ENCODE measurements around the gene EFCAB5. TPM values are rescaled to one million over a fixed set of nuclear protein-coding genes. Genes with fewer than 3 reads are reported as not detected.

EFCAB5 gene
- total RNA-seq, 6 experiments from 2014 or later: 0.27 to 0.94 (median 0.64) TPM

DNA sequence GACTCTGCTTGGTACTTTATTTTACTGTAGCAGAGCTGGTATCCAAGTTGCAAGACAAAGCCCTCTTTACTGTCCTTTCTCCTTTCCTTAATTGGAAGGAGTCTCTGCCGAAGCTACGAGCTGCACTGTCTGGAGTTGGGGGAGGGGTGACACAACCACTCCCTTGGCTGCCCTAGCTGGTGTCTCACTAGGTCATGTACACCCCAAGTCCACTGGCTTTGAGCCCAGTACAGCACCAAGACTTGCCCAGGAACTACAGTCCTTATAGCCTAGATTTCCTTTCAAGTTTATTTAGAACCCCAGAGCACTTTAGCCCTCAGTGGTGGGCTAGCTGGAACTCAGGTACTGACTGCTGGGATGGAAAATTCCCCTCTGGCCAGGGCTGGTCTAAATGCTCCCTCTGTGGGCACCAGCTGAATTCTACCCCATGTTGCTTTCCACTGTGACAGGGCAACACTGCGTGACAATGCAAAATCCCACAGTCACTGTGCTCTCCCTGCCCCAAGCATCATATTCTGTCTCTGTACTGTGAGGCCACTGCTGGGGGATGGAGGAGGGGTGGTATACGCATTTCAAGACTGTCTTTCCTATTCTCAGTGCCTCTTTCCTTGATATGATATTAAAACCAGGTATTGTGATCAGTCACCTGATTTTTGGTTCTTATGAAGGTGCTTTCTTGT is 18.4 kb downstream of the EFCAB5 start:
- H3K27me3 Mint-ChIP-seq (ENCODE audit: insufficient read depth): no peaks in the 10 kb centered on the region; the same call in 1 of the 2 replicates
- H3K9me3 Mint-ChIP-seq: peaks cover 11% of the 10 kb centered on the region
- peak overlapping the region; percentile 81 for H3K27ac Mint-ChIP-seq
- no peak for DNase-seq
- H3K4me3 Mint-ChIP-seq: peak overlapping the region; percentile 52
- TF ChIP-seq, protein P1, sequence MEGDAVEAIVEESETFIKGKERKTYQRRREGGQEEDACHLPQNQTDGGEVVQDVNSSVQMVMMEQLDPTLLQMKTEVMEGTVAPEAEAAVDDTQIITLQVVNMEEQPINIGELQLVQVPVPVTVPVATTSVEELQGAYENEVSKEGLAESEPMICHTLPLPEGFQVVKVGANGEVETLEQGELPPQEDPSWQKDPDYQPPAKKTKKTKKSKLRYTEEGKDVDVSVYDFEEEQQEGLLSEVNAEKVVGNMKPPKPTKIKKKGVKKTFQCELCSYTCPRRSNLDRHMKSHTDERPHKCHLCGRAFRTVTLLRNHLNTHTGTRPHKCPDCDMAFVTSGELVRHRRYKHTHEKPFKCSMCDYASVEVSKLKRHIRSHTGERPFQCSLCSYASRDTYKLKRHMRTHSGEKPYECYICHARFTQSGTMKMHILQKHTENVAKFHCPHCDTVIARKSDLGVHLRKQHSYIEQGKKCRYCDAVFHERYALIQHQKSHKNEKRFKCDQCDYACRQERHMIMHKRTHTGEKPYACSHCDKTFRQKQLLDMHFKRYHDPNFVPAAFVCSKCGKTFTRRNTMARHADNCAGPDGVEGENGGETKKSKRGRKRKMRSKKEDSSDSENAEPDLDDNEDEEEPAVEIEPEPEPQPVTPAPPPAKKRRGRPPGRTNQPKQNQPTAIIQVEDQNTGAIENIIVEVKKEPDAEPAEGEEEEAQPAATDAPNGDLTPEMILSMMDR (IDR thresholded peaks at IDR 0.05): no peak
- H3K4me1 Mint-ChIP-seq (ENCODE audit: low read depth): peaks cover 28% of the 10 kb centered on the region
- H3K36me3 Mint-ChIP-seq (ENCODE audit: low read depth): peaks cover 10% of the 10 kb centered on the region

DNA sequence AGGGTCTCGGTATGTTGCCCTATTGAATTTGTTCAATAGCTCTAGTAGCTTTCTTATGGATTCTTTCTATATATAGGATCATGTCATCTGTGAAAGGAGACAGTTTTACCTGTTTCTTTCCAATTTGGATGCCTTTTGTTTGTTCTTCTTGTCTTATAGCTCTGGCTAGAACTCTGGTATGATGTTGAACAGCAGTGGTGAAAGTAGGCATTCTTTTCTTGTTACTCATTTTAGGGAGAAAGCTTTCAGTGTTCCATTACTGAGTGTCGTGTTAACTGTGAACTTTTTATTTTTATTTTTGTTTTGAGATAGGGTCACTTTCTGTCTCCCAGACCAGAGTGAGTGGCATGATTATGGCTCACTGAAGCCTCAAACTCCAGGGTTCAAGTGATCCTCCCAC is 21.2 kb downstream of the EFCAB5 start:
- peaks cover 11% of the 10 kb centered on the region for H3K9me3 Mint-ChIP-seq

DNA sequence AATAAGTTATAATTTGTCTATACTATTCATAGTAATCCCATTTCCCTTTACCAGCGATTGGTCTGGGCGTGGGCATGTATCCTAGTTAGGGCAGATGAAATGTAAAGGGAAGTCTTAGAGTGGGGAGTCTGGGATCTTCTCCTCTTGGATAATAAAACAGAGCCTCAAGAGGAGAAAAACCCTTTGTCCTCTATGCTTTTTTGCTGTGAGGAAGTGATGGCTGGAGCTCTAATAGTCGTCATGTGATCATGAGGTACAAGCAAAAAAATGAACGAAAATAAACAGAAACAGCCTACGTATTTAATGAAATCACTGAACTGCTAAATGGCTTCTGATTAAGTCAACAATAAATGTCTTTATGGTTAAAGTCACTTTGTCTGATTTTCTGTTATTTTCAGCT is 26.8 kb downstream of the EFCAB5 start:
- no peak for DNase-seq
- peaks cover 5% of the 10 kb centered on the region for H3K9me3 Mint-ChIP-seq
- H3K27ac Mint-ChIP-seq: no peak overlapping the region

More for the DNA sequence above, 21.2 kb downstream of the EFCAB5 start:
- Mint-ChIP-seq H3K4me1 (ENCODE audit: low read depth) (peaks cover 28% of the 10 kb centered on the region), H3K4me3 (no peak overlapping the region), H3K27me3 (ENCODE audit: insufficient read depth) (no peaks in the 10 kb centered on the region; the same call in 1 of the 2 replicates), H3K36me3 (ENCODE audit: low read depth) (peaks cover 16% of the 10 kb centered on the region), H3K27ac (no peak overlapping the region)
- TF ChIP-seq, protein P1 (IDR thresholded peaks at IDR 0.05): no peak
- no peak for DNase-seq

DNA sequence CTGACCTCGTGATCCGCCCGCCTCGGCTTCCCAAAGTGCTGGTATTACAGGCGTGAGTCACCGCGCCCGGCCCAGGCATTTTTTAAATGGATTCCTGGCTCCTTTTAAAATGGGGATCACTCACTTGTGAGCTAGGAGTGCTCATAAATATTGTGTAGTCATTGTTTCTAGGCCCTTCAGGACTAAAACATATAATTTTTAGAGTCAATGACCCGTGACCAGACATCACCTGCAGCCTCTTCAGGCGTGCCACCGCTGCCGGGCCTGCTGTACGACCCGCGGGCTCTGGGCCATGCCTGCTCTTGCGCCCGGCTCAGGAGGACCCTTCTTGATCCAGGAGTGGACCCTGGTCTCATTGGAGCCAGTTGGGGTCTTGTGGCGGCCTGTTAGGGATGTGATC is 30.8 kb downstream of the EFCAB5 start:
- TF ChIP-seq, protein P1 (IDR thresholded peaks at IDR 0.05): no peak
- peaks cover under 1% of the 10 kb centered on the region; the same call in 1 of the 2 replicates for H3K4me1 Mint-ChIP-seq (ENCODE audit: low read depth)
- H3K27ac Mint-ChIP-seq: no peak overlapping the region
- H3K27me3 Mint-ChIP-seq (ENCODE audit: insufficient read depth): no peaks in the 10 kb centered on the region; the same call in 1 of the 2 replicates
- no peaks in the 10 kb centered on the region for H3K9me3 Mint-ChIP-seq
- DNase-seq: no peak
- H3K36me3 Mint-ChIP-seq (ENCODE audit: low read depth): no peaks in the 10 kb centered on the region
- H3K4me3 Mint-ChIP-seq: no peak overlapping the region

More for the DNA sequence above, 26.8 kb downstream of the EFCAB5 start:
- Mint-ChIP-seq H3K27me3 (ENCODE audit: insufficient read depth) (no peaks in the 10 kb centered on the region), H3K4me1 (ENCODE audit: low read depth) (no peaks in the 10 kb centered on the region), H3K4me3 (no peak overlapping the region), H3K36me3 (ENCODE audit: low read depth) (peaks cover 9% of the 10 kb centered on the region; the same call in 1 of the 2 replicates)
- TF ChIP-seq, protein P1 (IDR thresholded peaks at IDR 0.05): no peak

DNA sequence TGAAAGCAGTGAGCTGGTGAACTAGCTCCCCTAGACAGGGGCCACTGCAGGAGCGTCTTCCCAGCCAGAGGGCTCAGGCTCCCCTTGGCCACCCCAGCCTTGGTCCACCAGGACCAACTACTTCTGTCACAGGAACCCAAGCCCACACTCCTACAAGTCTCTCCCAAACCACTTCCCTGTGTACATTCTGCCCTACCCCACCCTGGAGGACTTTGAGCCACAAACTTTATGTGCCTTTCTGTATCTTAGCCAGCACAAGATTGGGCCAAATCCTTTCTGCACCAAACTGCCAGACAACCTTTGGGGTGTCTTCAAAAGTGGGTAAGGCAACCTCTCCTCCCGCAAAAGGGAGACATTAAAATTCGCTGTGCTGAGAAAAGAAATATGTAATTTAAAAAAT is 31.6 kb downstream of the EFCAB5 start:
- H3K4me3 Mint-ChIP-seq: no peak overlapping the region
- TF ChIP-seq, protein P1 (IDR thresholded peaks at IDR 0.05): no peak
- no peak for DNase-seq
- H3K27ac Mint-ChIP-seq: no peak overlapping the region
- no peaks in the 10 kb centered on the region for H3K9me3 Mint-ChIP-seq
- H3K36me3 Mint-ChIP-seq (ENCODE audit: low read depth): no peaks in the 10 kb centered on the region
- H3K27me3 Mint-ChIP-seq (ENCODE audit: insufficient read depth): no peaks in the 10 kb centered on the region; the same call in 1 of the 2 replicates
- peaks cover 7% of the 10 kb centered on the region for H3K4me1 Mint-ChIP-seq (ENCODE audit: low read depth)

Measured in HFFc6 (cell line).